Limb (tissue), 2 donors: ENCODE data around the gene SOX21.

Source experiments
- DNase-seq, 2 donors: peaks; one replicate each; pipeline ENCODE4 v3.0.0-alpha.2; 2016; ENCODE audit errors: extremely low spot score in 2 of 2

The SOX21 gene

DNA sequence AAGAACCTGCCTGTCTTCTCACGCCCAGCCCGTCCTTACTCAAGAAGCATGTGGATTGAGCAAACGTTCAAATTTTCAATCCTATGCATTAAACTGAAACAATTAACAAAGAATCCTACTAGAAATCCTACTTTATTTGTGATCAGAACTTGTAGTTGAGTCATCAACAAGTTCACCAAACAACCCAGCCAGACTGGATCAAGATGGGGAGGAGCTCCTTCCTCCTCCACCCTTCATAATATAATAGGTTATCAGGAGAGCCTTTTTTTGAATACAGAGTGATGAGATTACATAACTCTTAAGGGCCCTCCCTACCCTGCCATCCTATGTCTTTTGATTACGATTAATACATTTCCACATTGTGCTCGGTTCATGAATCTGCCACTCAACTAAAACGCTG is 32.7 kb downstream of the SOX21 start:
- DNase-seq: no peak

DNA sequence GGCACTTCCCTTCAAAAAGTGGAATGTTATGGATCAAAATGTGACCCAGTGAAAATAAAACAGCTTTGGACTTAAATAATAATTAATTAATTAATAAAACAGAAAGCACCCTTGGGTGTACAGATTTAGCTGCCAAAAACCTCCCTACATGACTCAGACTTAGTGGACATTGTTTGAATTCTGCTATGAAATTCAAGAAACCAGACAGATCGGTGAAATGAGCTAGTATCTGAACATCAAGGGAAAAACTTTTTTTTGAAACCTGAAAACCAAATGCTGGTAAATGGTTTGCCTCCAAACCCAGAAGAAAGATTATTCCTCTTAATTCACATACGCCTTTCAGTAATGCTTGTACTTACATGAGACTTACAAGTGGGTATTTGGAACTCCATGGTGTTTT is 33.5 kb downstream of the SOX21 start:
- no peak for DNase-seq

DNA sequence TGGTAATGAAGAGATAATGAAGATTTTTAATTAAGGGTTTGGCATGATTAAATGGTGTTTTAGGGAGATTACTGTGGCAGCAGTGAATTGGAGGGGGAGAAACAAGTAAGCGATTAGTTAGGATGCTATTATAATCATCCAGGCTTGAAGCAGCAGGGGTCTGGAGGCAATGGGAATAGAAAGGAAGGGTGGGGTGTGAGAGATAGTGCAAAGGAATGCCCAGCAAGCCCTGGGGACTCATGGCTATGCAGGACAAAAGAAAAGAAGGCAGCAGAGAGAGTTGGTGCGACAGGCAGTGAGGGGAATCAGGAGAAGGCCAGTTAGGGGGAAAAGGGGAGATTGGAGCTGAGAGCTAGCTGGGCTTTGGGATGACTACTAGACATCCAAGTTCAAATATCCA is 34.5 kb downstream of the SOX21 start:
- no peak for DNase-seq

DNA sequence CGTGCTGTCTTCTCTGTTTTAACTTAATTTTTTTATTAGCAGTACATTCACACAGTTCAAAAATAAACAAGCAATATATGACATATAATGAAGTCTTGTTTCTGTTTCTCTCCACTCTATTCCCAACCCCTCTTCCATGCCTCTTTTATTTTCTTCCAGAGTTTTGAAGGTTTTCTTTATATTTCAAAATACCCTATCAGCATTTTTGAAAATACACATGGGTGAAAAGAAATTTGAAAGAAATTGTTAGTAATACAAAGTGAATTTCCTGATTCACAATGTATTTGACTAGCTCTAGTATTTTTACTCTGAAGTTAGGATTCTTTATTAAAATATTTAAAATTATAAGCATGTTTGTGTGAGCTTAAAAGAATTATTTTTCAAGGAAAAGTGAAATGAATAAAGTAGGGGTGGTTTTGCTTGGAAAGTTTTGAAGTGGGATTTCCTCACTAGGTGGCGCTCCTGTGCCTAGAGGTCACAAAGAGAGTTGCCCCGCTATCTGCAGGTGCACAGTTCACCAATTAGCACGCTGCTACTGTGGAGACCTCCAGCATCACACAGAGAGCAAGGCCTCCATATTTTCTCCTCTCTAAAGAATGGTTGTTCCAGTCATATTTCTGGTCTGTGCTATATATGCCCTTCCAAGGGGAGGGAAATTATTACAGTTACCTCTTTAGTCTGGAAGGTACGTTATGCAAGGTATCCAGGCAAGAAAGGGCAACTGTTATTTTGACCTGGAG is 37.6 kb downstream of the SOX21 start:
- DNase-seq: peak in 1 of 2 donors; percentile 41

DNA sequence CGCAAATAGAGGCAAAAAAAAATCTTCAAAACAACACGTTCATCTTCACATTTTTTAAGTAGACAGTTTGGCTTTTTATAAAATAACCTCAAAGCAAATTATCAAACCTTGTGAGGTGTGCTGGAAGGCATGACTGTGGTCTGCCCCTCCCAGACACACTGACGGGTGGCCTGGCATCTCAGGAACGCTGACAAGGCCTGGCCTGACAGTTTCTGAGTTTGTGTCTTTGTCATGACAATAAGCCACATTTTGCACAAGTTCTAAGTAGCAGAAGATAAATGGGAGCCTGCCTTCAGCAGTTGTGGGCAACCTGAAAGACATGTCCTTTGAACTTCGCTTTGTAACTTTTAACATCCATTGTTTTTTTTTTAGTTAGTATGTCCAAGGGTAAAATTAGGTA is 38.5 kb downstream of the SOX21 start:
- no peak for DNase-seq

DNA sequence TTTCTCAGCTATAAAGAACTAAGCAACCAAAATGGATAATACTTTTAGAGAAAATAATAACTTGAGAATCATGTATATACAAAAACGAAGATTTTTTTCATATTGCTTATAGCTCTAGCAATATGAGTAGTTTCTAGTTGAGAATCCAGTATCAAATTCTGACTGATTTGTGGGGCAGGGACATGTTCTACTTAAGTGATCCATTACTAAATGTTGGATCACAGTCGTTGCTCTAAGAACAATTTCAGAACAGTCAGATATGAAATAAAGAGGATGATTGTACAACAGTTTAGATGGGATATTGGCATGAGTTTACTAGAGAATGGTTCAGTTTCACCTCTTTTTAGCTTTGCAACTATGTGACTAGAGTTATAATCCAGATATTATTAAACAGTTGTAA is 39.9 kb downstream of the SOX21 start:
- DNase-seq: no peak

DNA sequence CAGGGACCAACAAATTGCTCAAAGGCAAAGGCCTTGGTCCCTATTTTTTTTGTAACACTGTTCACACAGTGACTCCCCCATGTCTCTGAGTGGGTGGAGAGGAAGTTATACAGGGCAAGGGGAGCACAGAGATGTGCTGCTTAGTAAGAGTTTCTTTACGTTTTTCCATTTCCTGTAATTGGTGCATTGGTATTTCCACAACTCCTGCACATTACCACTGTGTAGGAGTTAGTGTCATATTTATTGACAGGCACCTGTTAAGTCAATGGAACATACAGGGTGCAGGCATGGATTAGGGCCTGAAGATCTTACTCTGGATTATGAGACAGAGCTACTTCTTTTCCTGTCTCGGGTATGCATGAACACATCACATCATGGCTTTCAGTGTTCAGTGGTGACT is 45.2 kb downstream of the SOX21 start:
- no peak for DNase-seq

DNA sequence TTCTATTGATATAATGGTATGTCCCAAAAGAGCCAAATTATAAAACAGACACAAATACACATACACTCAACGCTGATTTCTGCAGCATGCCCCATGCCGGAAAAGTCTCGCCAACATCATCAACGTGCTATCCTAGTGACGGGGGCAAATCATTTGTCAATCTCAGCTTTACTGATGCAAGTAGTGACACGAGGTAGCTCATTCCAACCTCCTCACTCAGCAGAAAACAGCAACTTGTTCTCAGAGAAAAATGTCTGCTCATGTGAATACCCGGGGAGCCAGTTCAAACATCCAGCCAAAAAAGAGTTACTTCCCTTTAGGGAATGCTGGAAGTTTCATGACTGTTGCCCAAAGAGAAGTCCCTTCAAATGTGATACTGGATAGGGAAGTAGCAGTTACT is 46.3 kb downstream of the SOX21 start:
- no peak for DNase-seq

DNA sequence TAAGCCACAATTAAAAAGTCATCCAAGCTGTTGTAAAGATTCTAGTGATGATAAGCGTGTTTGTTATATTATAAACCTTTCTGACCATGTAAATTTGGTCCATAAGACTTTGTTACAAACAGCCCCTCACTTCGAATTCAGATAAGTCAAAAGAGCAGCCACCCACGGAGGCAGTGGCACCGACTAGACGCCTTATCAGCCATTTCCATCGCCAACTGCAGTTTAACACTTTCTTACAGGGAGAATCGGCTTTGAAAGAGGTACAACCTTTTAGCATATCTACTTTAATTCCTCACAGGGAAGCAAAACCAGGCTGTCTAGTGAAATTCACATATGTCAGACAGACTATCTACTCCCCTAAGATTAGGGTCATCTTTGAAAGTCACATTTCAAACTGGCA is 47.5 kb downstream of the SOX21 start:
- no peak for DNase-seq

DNA sequence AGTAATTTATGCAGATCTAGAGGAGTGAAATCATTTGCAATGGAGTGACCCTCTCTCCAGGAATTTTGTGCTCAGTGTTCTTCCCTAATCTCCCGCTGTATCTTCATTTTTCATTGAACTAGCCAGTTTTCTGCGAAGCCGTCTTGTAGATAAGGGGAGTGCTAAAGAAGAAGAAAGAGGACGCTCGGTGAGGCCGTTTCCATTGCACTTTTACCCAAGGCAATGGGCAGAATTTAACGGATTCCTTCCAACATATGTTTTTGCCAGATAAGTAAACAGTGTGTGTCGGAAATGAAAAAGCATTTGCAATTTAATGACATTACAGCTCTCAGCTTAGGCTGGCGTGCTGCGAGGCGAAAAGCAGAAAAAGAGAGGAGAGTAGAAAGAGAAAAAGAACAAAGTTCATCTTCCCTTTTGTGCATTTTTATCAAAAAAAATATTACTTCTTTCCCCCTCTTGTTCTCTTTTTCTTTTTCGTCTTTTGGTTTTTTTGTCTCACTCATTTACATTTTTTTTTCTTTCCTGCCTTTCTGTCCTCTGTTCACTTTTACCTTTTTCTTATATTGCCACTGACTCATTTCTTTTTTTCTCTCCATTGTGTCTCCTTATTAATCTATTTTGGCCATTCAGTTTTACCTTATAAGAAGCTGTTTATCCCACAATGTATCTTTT is 49.9 kb downstream of the SOX21 start:
- DNase-seq: no peak

DNA sequence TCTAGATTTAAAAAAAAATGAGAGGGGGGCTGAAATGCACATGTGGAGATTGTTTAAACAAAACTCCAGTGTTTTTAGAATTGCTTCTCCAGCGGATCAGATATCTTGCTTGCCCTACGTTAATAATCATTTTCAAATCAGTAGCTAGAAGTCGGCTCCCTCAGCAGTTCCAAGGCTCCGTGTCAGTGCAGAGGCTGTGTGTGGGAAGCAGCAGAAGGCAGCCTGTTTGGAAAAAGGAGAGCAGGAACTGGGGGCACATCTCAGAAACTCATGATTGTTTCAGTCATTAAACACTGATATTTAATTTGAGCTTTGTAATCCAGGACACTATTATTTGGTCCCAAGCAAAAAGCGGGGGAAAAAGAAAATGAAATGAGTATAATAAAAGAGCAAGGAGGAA is 50.9 kb downstream of the SOX21 start:
- no peak for DNase-seq

DNA sequence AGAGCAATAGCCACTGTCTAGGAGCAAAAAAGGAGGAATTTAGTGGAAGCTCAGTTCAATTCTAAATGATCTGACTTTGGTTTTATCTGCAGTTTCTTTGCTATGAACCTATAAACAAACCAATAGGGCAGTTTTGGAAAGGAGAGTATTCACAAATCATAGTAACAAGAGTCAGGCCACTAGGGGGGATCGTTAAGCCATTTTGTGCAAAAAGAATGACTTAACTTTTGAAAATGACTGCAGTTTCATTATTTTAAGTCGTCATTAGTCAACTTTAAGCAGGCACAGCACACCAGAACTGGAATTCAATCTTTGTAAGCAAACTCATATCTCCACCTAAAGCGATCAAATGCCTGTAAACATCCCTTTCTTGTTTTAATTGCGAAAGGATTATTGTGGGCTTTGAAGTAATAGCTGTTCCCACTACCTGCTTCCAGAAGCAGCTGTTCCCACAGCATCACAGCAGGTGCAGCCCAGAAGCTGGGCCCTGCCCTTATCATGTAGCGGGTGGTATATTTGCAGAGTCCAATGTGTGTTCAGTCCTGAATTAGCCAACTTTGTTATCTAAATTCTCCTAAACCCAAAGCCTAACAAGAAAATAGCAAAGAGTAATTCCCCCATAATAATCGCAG is 51.5 kb downstream of the SOX21 start:
- no peak for DNase-seq
